ENCODE measurements around the gene ASTN2.

DNA sequence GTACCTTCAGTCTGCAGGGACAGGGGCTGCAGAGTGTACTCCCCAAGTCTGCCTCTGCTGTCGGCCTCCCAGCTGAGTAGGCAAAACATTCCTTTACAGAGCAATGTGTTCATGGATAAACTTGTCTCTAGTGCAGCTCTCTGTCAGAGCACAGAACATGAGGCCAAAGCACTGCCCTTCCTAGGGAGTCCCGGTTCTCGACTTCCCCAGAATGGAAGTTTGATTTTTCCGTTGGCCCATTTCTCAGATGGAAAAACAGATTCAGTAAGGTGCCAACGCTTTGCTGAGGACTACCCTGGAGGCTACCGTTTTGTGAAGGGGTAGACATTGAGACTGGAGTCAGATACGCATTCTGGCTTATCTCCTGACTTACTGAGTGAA, 728.2 kb downstream of the ASTN2 start:
- TF ChIP-seq, protein P1, sequence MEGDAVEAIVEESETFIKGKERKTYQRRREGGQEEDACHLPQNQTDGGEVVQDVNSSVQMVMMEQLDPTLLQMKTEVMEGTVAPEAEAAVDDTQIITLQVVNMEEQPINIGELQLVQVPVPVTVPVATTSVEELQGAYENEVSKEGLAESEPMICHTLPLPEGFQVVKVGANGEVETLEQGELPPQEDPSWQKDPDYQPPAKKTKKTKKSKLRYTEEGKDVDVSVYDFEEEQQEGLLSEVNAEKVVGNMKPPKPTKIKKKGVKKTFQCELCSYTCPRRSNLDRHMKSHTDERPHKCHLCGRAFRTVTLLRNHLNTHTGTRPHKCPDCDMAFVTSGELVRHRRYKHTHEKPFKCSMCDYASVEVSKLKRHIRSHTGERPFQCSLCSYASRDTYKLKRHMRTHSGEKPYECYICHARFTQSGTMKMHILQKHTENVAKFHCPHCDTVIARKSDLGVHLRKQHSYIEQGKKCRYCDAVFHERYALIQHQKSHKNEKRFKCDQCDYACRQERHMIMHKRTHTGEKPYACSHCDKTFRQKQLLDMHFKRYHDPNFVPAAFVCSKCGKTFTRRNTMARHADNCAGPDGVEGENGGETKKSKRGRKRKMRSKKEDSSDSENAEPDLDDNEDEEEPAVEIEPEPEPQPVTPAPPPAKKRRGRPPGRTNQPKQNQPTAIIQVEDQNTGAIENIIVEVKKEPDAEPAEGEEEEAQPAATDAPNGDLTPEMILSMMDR (IDR thresholded peaks at IDR 0.05), result no peak
- no peak for TF ChIP-seq POLR2A (IDR thresholded peaks at IDR 0.05)

All from right lobe of liver (tissue), 4 donors.